Measurements from ENCODE around the gene ZMYM4. TPM values are rescaled to one million over a fixed set of nuclear protein-coding genes. Genes with fewer than 3 reads are reported as not detected.

ZMYM4 gene
- total and polyA plus RNA-seq, 10 of the 15 experiments (the other 5 are each of a cell fraction or from before 2014, with no cell fraction given), result 8.0 to 37.0 (median 28.1) TPM

DNA sequence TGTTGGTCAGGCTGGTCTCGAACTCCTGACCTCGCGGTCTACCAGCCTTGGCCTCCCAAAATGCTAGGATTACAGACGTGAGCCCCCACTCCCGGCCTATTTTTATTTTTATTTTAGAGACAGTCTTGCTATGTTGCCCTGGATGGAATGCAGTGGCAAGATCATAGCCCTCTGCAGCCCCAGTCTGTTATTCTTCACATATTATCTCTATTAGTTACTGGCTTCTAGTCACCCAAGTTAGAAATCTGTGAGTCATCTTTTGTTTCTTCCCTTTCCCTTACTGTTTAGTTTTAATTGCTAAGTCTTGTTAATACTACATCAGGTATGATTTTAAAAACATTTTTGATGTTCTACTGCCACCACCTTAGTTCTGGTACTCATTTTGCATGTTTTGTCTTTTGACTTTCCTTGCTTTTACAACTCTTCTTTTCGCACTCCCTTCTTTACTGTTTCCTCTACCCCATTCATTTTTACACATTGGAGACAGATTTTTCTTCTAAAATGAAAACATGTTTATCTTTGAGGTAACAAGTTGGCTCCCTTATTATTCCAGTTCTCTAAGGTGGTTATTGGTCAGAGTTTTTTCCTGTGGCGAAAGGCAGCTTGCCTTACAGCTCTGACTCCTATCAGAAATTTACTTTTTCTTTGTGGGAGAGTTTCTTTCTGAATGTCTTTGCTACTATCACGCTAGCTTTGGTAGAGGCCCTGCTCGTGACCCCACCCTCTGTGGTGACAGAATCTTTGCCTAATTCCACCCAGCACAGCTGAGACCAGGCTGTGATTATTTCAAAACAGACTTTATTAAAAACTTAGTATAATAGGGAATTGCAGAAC is 19.5 kb downstream of the ZMYM4 start:
- TF ChIP-seq SREBF2 (IDR thresholded peaks at IDR 0.05; ENCODE audit: low read length), result no peak
- TF ChIP-seq RFX5 (IDR thresholded peaks at IDR 0.05; ENCODE audit: low read depth, low read length), result no peak
- TF ChIP-seq CTCF (IDR thresholded peaks at IDR 0.05 in 2 of 3, conservative IDR thresholded peaks at IDR 0.05 in 1 of 3; ENCODE audit: control insufficient read depth in 2 of 3, extremely low read depth in 1 of 3, insufficient read depth in 1 of 3, low read depth in 3 of 3, low read length in 3 of 3), result 0 out of 6 replicates have a peak, but pooled peaks of 1 of the 3 experiments have one; percentile 0
- TF ChIP-seq CEBPB (IDR thresholded peaks at IDR 0.05; ENCODE audit: borderline replicate concordance in 1 of 2, low read depth in 2 of 2, low read length in 2 of 2), result no peak
- TF ChIP-seq RUNX3 (IDR thresholded peaks at IDR 0.05; ENCODE audit: low read length), result 0 out of 2 replicates have a peak, but pooled peaks have one; percentile 27
- H3K4me1 ChIP-seq (ENCODE audit: control insufficient read depth, insufficient read depth, low read length), result no peaks in the 10 kb centered on the region
- WGBS (ENCODE audit: insufficient coverage, insufficient replicate concordance, low lambda C conversion rate, missing lambda C conversion rate), result 43% methylated on average over 9 of the region's 9 CpGs
- no peak for DNase-seq (ENCODE audit: low read depth, low spot score)
- intact Hi-C loops (cut with micrococcal nuclease; ENCODE audit: unreplicated experiment), result no loop called here
- H3K9me3 ChIP-seq (replicated peaks; ENCODE audit: control insufficient read depth, insufficient read depth, low read length), result peaks cover 4% of the 10 kb centered on the region; the same call in 2 of the 3 replicates
- BruUV-seq (replicated peaks), result no TSS peak
- H3K36me3 ChIP-seq (ENCODE audit: control insufficient read depth in 2 of 2, insufficient read depth in 2 of 2, low read length in 1 of 2), result no peaks in the 10 kb centered on the region
- H3K79me2 ChIP-seq (ENCODE audit: control insufficient read depth, insufficient read depth, low read length), result peaks cover 4% of the 10 kb centered on the region; the same call in 1 of the 2 replicates
- H3K4me2 ChIP-seq (ENCODE audit: control insufficient read depth, insufficient read depth), result no peak overlapping the region
- H2AFZ ChIP-seq (ENCODE audit: control insufficient read depth, low read depth, low read length), result no peak overlapping the region
- ChIA-PET RAD21 (ENCODE audit: unreplicated experiment) (no interaction called here), SMC1A (ENCODE audit: uncharacterized antibody, unreplicated experiment) (no interaction called here), POLR2A (no interaction called here), CTCF (interaction anchor here (3.0 kb wide), 1 partner anchor 86 kb away, joined by 18 read pairs; no protein-coding TSS in a partner anchor)
- no peaks in the 10 kb centered on the region for H4K20me1 ChIP-seq (ENCODE audit: control insufficient read depth, insufficient read depth)
- H3K27me3 ChIP-seq (replicated peaks in 1 of 2; ENCODE audit: control insufficient read depth in 2 of 2, insufficient read depth in 2 of 2, low read length in 1 of 2), result no peaks in the 10 kb centered on the region
- in situ Hi-C loops (cut with MboI), result no loop called here
- H3K4me3 ChIP-seq, result no peak overlapping the region
- H3K9ac ChIP-seq (ENCODE audit: control insufficient read depth, insufficient read depth, low read length), result no peak overlapping the region
- peak; percentile 38 for FAIRE-seq
- peak overlapping the region; percentile 1 for H3K27ac ChIP-seq (ENCODE audit: control insufficient read depth, insufficient read depth)
- no peak for ATAC-seq

Measured in GM12878 (cell line).